Fibroblast of lung (primary cell): Measurements from ENCODE around the gene CNTN3.

Source experiments
- EZH2 ChIP-seq: IDR thresholded peaks from 2 replicates; pipeline ENCODE4 v1.5.1; 2012; ENCODE audit warnings: low read length, control low read depth, mild to moderate bottlenecking; ENCODE audit errors: missing control alignments
- TF ChIP-seq, protein P1 (sequence below), 2 donors: IDR thresholded peaks in 1 of 2; conservative IDR thresholded peaks in 1 of 2; 1 replicate in 1 of 2; 2 replicates in 1 of 2; pipeline ENCODE4 v1.5.1; 2011 to 2012; ENCODE audit warnings: low read length in 2 of 2, control low read depth in 1 of 2, inconsistent platforms in 1 of 2, low read depth in 1 of 2, mild to moderate bottlenecking in 1 of 2

DNA sequence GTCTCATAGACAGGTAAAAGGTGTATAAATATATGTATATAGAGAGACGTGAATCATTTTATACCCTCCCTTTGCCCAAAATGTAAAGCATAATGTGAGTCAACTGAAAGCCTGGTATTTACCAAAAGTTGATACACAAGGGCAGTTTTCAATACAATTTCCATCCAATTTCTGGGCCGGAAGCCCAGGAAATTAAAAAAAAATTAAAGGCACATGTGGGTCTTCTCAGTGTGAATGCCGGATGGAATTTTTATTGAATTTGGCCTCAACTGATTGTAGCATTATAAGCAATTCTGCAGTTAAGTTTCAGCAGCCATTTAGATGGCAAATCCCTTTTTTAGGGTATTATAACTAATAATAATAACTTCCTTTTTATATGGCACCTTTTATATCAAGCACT, 3.3 kb upstream of the CNTN3 start:
- TF ChIP-seq, protein P1, sequence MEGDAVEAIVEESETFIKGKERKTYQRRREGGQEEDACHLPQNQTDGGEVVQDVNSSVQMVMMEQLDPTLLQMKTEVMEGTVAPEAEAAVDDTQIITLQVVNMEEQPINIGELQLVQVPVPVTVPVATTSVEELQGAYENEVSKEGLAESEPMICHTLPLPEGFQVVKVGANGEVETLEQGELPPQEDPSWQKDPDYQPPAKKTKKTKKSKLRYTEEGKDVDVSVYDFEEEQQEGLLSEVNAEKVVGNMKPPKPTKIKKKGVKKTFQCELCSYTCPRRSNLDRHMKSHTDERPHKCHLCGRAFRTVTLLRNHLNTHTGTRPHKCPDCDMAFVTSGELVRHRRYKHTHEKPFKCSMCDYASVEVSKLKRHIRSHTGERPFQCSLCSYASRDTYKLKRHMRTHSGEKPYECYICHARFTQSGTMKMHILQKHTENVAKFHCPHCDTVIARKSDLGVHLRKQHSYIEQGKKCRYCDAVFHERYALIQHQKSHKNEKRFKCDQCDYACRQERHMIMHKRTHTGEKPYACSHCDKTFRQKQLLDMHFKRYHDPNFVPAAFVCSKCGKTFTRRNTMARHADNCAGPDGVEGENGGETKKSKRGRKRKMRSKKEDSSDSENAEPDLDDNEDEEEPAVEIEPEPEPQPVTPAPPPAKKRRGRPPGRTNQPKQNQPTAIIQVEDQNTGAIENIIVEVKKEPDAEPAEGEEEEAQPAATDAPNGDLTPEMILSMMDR (conservative IDR thresholded peaks at IDR 0.05 in 1 of 2, IDR thresholded peaks at IDR 0.05 in 1 of 2; ENCODE audit: low read depth in 1 of 2, low read length in 2 of 2): no peak
- no peak for TF ChIP-seq EZH2
